GM19467 (cell line): Measurements from ENCODE around the gene MAGI3.
"Not testable (repeated sequence)": the region's sequence is repeated elsewhere in the genome, so short reads cannot be mapped to it uniquely, and the experiment has no call there.

ENCODE experiments used
- ATAC-seq: cut with Tn5 transposase; IDR thresholded peaks from one replicate; pipeline ENCODE4 v1.9.1; 2021; ENCODE audit warnings: mild to moderate bottlenecking, moderate library complexity; ENCODE audit not compliant: unreplicated experiment

The MAGI3 gene

DNA sequence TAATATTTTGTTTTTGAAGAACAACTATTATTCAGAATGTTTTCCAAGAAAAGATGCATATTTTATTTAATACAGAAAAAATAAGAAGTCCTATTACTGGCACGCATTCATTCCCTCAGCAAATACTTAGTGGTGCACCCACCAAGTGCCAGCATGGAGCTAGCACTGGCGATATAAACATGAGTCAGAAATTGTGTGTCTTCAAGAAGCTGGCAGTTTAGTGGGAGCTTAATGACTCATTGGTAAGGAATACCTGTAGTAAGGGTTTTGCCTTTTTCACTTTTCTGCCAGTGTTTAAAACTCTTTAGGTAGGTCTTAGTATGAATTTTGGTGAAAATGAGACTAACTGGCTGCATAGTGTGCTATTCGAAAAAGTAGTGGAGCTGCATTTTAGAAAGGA, 6.3 kb downstream of the MAGI3 start:
- no peak for ATAC-seq

DNA sequence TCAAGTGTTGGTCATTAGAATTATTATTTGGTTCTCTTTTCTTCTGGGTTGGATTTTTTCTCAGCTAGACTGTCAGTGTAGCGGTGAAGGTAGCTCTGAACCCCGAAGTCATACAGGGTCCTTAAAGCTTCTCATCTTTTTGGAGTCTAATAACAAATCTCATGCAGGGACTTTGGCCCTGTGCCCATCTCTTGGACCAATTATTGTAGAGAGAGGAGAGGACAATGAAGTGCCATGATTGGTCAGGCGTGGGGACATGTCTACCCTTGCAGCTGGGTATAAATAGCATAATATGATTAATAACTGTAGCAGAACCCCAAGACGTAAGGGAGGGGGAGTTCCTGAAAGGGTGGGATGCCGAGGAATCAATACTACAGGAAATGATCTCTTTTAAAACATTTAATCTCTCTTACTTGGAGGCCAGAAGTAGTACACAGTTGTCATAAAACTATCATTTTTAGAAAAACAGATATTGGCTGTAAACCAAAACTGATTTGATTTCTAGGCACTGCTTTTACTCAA, 8.8 kb downstream of the MAGI3 start:
- no peak for ATAC-seq

DNA sequence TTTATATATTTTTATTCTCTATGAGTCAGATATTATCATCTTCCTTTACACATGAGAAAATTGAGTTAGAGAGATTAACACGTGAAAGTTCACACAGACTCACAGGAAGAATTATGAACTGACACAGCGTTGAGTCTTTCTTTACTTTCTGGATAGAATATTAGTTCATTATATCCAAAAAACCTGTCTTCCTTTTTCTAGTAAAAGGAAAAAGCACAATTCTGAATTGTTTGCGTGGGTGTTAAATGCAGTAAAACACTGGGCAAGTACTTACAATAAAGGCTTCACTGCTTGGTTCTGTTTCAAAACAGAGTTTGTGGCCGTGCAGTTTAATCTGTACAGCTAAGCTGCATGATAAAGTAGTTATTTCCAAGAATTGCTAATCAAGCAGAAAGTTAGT, 10.8 kb downstream of the MAGI3 start:
- no peak for ATAC-seq

- ATAC-seq: no peak
Measured at GRCh38 chr1:113401728-113402127, 11.4 kb downstream of the MAGI3 start.

- ATAC-seq: no peak
Measured at GRCh38 chr1:113403065-113403464, 12.8 kb downstream of the MAGI3 start.

DNA sequence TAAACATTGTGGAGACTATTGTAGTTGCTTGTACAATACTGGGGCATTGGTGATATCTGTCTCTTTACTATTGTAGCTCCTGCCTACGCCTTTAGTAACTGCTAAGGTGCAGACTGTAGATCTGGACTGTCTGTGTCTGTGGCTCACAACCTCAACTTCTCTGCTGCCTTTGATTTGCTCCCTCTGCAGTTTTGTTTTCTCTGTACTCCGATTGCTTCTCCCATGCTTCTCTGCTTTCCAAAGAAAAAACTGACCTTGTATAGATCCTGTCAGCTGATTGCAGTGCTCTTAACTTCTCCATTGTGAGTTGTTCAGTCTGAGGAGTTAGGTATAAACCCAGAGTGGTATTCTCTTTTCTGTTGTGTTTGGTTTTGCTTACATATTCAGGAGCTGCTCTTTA, 15.3 kb downstream of the MAGI3 start:
- no peak for ATAC-seq

DNA sequence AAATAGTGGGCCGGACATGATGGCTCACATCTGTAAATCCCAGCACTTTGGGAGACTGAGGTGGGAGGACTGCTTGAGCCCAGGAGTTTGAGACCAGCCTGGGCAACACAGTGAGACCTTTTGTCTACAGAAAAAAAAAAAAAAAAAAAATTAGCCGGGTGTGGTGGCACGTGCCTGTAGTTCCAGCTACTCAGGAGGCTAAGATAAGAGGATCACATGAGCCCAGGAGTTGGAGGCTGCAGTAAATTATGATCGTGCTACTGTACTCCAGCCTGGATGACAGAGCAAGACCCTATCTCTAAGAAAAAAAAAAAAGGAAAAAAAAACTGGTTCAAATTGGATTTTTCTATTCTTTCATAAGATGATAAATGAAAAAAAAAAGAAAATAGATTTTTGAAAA, 15.8 kb downstream of the MAGI3 start:
- ATAC-seq: not testable (repeated sequence)

DNA sequence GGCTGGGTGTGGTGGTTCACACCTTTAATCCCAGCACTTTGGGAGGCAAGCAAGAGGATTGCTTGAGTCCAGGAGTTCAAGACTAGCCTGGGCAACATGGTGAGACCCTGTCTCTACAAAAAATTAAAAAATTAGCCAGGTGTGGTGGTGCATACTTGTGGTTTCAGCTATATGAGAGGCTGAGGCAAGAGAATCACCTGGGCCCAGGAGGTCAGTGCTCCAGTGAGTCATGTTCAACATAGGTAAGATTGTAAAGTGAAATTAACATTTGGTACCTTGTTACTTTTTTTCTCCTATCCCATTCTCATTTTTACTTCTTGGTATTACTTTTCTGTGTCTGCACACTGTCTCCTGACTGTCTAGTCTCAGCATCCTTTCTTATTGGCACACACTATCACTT, 19.0 kb downstream of the MAGI3 start:
- no peak for ATAC-seq

DNA sequence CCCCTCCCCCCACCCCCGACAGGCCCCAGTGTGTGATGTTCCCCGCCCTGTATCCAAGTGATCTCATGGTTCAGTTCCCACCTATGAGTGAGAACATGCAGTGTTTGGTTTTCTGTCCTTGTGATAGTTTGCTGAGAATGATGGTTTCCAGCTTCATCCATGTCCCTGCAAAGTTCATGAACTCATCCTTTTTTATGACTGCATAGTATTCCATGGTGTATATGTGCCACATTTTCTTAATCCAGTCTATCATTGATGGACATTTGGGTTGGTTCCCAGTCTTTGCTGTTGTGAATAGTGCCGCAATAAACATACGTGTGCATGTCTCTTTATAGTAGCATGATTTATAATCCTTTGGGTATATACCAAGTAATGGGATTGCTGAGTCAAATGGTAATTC, 21.7 kb downstream of the MAGI3 start:
- ATAC-seq: not testable (repeated sequence)

DNA sequence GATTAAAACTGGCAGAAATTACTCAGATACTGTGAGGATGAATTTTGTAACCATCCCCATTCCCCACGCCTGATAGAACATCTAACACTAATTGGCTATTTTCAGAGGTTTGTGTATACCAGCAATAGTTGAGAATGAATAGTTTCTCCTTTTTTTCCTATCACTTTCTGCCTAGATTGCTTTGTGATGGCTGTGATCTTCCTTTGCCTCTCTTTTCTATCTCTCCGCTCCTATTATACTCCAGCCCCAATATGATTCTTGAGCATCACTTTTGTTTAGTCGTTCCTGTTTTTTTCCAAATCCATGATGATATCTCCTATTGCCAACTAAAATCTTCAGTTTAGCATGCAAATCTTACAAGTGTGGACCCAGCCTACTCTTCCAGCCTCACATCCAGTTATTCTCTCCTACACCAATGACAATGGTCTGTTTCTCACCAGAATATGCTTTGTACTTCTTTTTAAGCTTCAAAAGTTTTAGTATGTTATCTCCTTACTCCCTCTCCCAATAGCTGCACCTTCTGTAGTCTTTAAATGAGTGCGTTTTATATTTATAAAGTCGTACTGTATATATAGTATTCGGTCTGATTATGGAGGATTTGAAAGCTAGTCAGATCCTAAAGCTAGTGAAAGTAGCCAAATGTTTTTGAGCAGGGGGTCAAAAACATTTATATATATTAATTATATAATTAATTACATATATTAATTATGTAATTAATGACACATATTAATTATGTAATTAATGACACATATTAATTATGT, 25.2 kb downstream of the MAGI3 start:
- no peak for ATAC-seq

DNA sequence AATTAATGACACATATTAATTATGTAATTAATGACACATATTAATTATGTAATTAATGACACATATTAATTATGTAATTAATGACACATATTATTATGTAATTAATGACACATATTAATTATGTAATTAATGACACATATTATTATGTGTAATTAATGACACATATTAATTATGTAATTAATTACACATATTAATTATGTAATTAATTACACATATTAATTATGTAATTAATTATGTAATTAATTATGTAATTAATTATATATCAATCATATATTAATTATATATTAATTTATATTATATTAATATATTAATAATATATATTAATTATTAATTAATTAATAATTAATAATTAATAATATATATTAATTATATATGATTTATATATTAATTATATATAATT, 25.8 kb downstream of the MAGI3 start:
- not testable (repeated sequence) for ATAC-seq

DNA sequence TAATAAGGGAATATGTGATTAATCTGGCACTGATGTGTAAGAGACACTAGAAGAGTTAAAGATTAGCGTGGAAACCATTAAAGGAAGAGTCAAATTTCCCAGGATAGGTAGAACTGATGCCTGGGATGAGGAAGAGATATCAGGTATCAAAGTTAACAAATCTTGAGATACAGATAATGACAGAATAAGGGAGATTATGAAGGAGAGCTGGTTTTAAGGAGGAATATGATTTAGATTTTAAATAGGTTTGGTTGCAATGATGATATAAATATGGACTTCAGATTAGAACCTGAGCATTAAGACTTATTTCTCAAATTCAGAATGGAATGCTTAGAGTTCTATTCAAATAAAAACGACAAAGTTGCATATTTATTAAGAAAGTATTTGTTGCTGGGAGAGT, 26.2 kb downstream of the MAGI3 start:
- no peak for ATAC-seq

- no peak for ATAC-seq
Measured at GRCh38 chr1:113422315-113423068, 32.2 kb downstream of the MAGI3 start.

DNA sequence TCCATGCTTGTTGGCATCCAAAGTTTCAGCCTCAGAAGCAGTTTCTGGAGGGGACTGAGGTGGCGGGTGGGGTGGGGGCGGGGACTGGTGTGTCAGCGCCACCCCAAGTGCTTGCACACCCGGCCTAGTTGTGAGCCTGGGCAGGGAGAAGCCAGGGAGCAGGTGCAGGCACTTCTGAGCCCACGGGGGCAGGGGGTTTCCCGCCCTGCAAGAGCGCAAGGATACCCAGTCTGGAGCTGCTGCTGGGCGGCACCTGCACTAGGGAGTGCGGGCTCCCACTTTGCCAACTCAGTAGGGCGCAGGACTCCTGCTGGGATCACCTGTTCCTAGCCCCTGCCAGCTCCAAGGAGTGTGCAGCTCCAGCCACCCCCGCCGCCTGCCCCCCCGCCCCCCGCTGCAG, 33.5 kb downstream of the MAGI3 start:
- no peak for ATAC-seq

DNA sequence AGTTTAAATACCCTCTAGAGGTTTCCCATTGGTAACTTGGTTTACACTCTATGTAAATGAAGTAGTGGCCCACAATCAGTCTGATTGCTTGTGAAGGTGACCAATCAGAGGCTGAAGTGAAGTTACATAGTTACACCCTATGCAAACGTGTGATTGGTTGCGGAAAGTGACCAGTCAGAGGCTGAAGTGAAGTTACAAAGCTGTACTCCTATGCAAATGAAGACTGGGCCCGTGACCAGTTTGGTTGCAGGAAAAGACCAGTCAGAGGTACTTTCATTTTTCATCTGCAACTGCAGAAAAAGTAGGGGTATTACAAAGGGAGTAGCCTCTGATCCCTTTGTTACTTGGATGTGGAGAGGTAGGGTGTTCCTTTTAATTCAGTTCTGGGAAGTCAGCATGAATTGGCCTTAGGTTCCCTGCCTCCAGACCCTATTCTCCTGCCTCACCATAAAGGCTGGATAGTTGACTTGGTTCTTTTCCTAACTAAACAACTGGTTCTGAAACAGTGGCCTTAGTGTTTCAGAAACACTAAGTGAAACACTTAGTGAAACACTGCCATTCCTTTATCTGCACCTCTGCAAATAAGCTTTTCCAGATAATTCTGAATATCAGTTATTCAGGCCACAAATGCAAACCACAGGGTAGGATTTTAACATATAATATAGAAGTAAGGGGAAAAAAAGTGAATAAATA, 39.3 kb downstream of the MAGI3 start:
- ATAC-seq: no peak

GRCh38 chr1:113433184-113433583, 42.9 kb downstream of the MAGI3 start:
- no peak for ATAC-seq

DNA sequence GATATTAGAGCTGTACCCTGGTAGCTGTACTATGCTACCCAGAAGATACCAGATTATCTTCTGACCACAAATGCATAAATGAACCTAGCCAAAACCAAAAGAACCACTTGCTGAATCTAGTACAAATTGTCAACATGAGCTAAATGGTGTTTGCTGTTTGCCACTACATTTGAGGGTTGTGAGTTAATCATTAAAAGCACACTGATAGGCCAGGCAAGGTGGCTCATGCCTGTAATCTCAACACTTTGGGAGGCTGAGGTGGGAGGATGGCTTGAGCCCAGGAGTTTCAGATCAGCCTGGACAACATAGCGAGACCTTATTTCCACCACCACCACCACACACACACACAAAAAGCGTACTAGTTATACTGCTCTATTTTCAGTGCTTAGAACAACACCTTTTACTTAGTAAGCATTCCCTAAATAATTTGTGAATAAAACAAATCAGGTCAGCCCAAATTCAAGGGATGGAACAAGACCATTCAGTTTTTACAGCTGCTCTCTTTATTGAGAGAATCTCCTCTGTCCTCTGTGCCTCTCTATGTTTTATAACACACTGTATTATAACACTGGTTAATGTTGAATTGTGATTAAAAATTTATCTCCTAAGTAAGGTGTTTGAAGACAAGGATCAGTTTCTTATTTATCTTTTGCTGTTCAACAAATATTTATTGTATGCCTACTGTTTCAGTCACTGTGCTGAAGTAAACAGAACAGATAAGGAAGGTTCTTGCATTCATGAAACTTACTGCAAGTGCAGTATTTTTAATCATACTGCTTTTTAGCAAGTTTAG, 44.0 kb downstream of the MAGI3 start:
- no peak for ATAC-seq

DNA sequence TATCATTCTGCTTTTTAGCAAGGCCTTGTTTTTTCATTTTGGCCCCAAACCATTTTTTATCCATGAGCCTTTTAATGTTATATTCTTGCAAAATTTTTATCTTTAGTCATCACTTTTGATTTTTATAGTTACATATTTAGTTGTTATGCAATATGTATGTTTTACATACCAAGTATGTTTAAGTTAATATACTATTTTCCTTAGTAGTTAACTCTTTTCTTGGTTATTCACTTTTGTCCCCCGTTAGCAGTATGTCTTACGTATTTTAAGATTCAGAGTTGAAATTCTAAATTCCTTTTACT, 44.5 kb downstream of the MAGI3 start:
- ATAC-seq: no peak

- no peak for ATAC-seq
Measured at GRCh38 chr1:113437554-113438341, 47.4 kb downstream of the MAGI3 start.
